B cell (primary cell): Measurements from ENCODE around the gene ARHGAP36. TPM values are rescaled to one million over a fixed set of nuclear protein-coding genes. Genes with fewer than 3 reads are reported as not detected.

ENCODE experiments used
- ATAC-seq: fragments of 200-7000 bp; cut with Tn5 transposase; one replicate; pipeline ENCODE4 v1.10.0; 2021; ENCODE audit warnings: low read depth, mild to moderate bottlenecking, moderate number of reproducible peaks, moderate library complexity
- CTCF ChIA-PET: fragments of 350-600 bp; sonication (Branson Sonifier 250); formaldehyde crosslinking; loops from one replicate; lab custom pipeline; 2021; ENCODE audit warnings: antibody characterized with exemption, inconsistent platforms; lab: Charles Lee
- POLR2A ChIA-PET: fragments of 350-600 bp; sonication (Branson Sonifier 250); formaldehyde crosslinking; loops from one replicate; lab custom pipeline; 2021; ENCODE audit warnings: antibody characterized with exemption; lab: Charles Lee
- DNase-seq: peaks from one replicate; pipeline ENCODE4 v3.0.0; 2013
- H2AFZ ChIP-seq: 2 replicates; pipeline ENCODE4 v1.6.1; 2012; ENCODE audit warnings: mild to moderate bottlenecking, low read depth, low read length; ENCODE audit not compliant: insufficient read depth, poor library complexity, severe bottlenecking
- H3K27ac ChIP-seq, 2 donors: 1 replicate in 1 of 2; 2 replicates in 1 of 2; pipeline ENCODE4 v1.5.1; 2012 to 2013; ENCODE audit warnings: low read length in 2 of 2, mild to moderate bottlenecking in 2 of 2, moderate library complexity in 1 of 2
- H3K27me3 ChIP-seq, 4 experiments: fragments of 200-600 bp in 1 of 4; sonication (generic) in 1 of 4; replicated peaks in 1 of 4; 1 replicate in 2 of 4; 2 replicates in 2 of 4; pipeline versions ENCODE4 v1.6.1 to v1.7.0; 2013 to 2016; ENCODE audit warnings: low read length in 3 of 4, mild to moderate bottlenecking in 2 of 4, mixed read lengths in 1 of 4, moderate library complexity in 1 of 4; ENCODE audit not compliant: insufficient read depth in 4 of 4, control insufficient read depth in 3 of 4; ENCODE audit errors: control extremely low read depth in 1 of 4
- H3K36me3 ChIP-seq, 2 experiments: replicated peaks in 1 of 2; 1 replicate in 1 of 2; 2 replicates in 1 of 2; pipeline versions ENCODE4 v1.6.1 to v1.7.1; 2013; ENCODE audit warnings: low read length in 1 of 2; ENCODE audit not compliant: insufficient read depth in 2 of 2, control insufficient read depth in 1 of 2; ENCODE audit errors: control extremely low read depth in 1 of 2, extremely low read depth in 1 of 2
- H3K4me1 ChIP-seq, 2 donors: fragments of 200-600 bp in 1 of 2; sonication (generic) in 1 of 2; 1 replicate in 1 of 2; 2 replicates in 1 of 2; pipeline versions ENCODE4 v1.5.1 to v1.6.1; 2013 to 2017; ENCODE audit warnings: low read length in 2 of 2; ENCODE audit not compliant: control insufficient read depth in 2 of 2, insufficient read depth in 2 of 2
- H3K4me2 ChIP-seq: replicated peaks from 2 replicates; pipeline ENCODE3; 2012; ENCODE audit warnings: mild to moderate bottlenecking, low read depth, low read length; ENCODE audit not compliant: poor library complexity, severe bottlenecking
- H3K4me3 ChIP-seq, 5 experiments: fragments of 200-600 bp in 1 of 5; sonication (generic) in 1 of 5; 1 replicate in 3 of 5; 2 replicates in 2 of 5; pipeline versions ENCODE4 v1.5.1 to v1.7.0; 2011 to 2016; ENCODE audit warnings: low read length in 4 of 5, mild to moderate bottlenecking in 4 of 5, low read depth in 2 of 5, control low read depth in 1 of 5, moderate library complexity in 1 of 5; ENCODE audit not compliant: insufficient read depth in 1 of 5; ENCODE audit errors: control extremely low read depth in 1 of 5, extremely low read depth in 1 of 5
- H3K79me2 ChIP-seq: fragments of 200-600 bp; sonication (generic); one replicate; pipeline ENCODE4 v1.6.0; 2016; ENCODE audit warnings: low read length; ENCODE audit not compliant: control insufficient read depth, insufficient read depth
- H3K9ac ChIP-seq: fragments of 200-600 bp; sonication (generic); 2 replicates; pipeline ENCODE4 v1.6.1; 2017; ENCODE audit warnings: mild to moderate bottlenecking, low read length, moderate library complexity
- H3K9me3 ChIP-seq, 3 donors: one replicate each; pipeline versions ENCODE4 v1.6.1 to v1.7.1; 2013; ENCODE audit warnings: low read length in 2 of 3; ENCODE audit not compliant: control insufficient read depth in 2 of 3, insufficient read depth in 1 of 3; ENCODE audit errors: control extremely low read depth in 1 of 3
- H4K20me1 ChIP-seq: 2 replicates; pipeline ENCODE4 v1.6.0; 2012; ENCODE audit warnings: mild to moderate bottlenecking, low read length; ENCODE audit not compliant: insufficient read depth, control insufficient read depth, poor library complexity, severe bottlenecking
- H3K27ac Mint-ChIP-seq: one replicate; pipeline ENCODE4 v1.8.0; 2021; ENCODE audit warnings: mixed read lengths
- H3K27me3 Mint-ChIP-seq: one replicate; pipeline ENCODE4 v1.8.0; 2021; ENCODE audit warnings: mixed read lengths
- H3K4me1 Mint-ChIP-seq: one replicate; pipeline ENCODE4 v1.8.0; 2021; ENCODE audit warnings: mixed read lengths
- H3K4me3 Mint-ChIP-seq: one replicate; pipeline ENCODE4 v1.8.0; 2021; ENCODE audit warnings: mixed read lengths
- H3K9me3 Mint-ChIP-seq: one replicate; pipeline ENCODE4 v1.8.0; 2022; ENCODE audit warnings: mixed read lengths; ENCODE audit not compliant: insufficient read depth
- EZH2 ChIP-seq: IDR thresholded peaks from 2 replicates; pipeline ENCODE4 v1.6.1; 2012; ENCODE audit warnings: borderline replicate concordance, low read depth, mild to moderate bottlenecking, moderate library complexity, low read length; ENCODE audit not compliant: insufficient read depth, poor library complexity, severe bottlenecking
- WGBS: methylation state at CpG from one replicate; pipeline ENCODE4 v1.1.5; 2013; ENCODE audit warnings: missing lambda C conversion rate; ENCODE audit not compliant: insufficient coverage; 5-methylcytosine and 5-hydroxymethylcytosine counted together
- intact Hi-C: fragments of 100-400 bp; cut with micrococcal nuclease; formaldehyde crosslinking; loops from one replicate; pipeline ENCODE4 v1.10.0; 2022
- polyA plus RNA-seq: library from polyadenylated mRNA; depleted of rRNA; stranded (reverse); fragments of >200 nt; gene quantifications from 2 replicates; pipeline ENCODE4 v1.2.3, GENCODE V29; 2012
- total RNA-seq, 2 donors: library from RNA; stranded (reverse); fragments of 120-200 nt in 1 of 2; gene quantifications; 1 replicate in 1 of 2; 2 replicates in 1 of 2; pipeline versions ENCODE4 v1.2.3 to v1.2.4, GENCODE V29; 2013 to 2022
- TF ChIP-seq, protein P1 (sequence below): fragments of 200-600 bp; IDR thresholded peaks from one replicate; pipeline ENCODE4 v1.8.0; 2022; ENCODE audit warnings: antibody characterized with exemption, mild to moderate bottlenecking

ARHGAP36 gene
- total and polyA plus RNA-seq, 2 donors (not counting 1 experiment from before 2014, with no cell fraction given): not detected

DNA sequence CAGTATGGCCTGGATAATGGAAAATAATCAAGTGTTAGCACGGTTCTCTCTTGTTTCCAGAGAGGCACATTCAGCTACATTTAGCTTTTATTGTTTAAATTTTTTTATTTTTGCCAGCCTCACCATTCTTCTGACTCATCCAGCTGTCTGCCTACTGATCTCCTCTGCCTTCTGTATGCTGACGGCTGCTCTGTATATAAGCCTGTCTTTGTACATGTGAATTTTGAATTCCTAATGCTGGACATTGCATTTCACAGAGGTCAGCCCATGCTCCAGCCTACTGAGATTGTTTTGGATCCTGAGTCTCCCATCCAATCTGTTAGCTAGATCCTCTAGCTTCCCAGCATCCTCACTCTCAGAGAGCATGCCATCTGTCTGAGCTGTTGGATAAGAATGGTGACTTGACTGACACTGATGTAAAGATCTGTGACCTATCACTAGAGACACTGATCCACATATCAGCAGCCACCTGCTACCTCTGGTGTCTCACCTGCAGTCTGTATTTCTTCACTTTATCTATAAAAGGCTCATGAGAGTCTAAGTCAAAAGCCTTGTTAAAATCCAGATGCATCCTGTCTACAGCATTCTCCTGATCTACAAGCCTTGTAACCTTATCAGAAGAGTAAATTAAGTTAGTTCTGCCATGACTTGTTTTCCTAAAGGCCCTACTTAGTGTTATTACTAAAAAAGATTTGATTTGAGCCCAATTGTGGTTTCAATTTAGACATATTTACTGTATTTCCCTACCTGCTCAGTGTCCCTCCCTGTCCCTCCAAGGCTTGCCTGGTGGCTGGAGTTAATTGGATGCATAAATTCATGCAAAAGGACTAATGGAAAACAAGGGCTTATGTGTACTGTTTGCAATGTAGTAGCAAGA is 25.6 kb upstream of the ARHGAP36 start:
- no peak overlapping the region for H3K9ac ChIP-seq
- H3K27ac ChIP-seq: no peak overlapping the region
- TF ChIP-seq, protein P1, sequence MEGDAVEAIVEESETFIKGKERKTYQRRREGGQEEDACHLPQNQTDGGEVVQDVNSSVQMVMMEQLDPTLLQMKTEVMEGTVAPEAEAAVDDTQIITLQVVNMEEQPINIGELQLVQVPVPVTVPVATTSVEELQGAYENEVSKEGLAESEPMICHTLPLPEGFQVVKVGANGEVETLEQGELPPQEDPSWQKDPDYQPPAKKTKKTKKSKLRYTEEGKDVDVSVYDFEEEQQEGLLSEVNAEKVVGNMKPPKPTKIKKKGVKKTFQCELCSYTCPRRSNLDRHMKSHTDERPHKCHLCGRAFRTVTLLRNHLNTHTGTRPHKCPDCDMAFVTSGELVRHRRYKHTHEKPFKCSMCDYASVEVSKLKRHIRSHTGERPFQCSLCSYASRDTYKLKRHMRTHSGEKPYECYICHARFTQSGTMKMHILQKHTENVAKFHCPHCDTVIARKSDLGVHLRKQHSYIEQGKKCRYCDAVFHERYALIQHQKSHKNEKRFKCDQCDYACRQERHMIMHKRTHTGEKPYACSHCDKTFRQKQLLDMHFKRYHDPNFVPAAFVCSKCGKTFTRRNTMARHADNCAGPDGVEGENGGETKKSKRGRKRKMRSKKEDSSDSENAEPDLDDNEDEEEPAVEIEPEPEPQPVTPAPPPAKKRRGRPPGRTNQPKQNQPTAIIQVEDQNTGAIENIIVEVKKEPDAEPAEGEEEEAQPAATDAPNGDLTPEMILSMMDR: no peak
- no peak for TF ChIP-seq EZH2
- no peaks in the 10 kb centered on the region for H3K27me3 ChIP-seq
- no peak overlapping the region for H3K4me2 ChIP-seq
- ChIA-PET POLR2A (no interaction called here), CTCF (no interaction called here)
- H3K4me1 ChIP-seq: no peaks in the 10 kb centered on the region
- ATAC-seq: no peak
- no peaks in the 10 kb centered on the region for H3K9me3 ChIP-seq
- H3K79me2 ChIP-seq: no peaks in the 10 kb centered on the region
- H3K27me3 Mint-ChIP-seq: peaks cover 6% of the 10 kb centered on the region
- WGBS: no CpG with 5 or more reads among the region's 2 CpGs
- intact Hi-C loops: no loop called here
- H3K27ac Mint-ChIP-seq: no peak overlapping the region
- H4K20me1 ChIP-seq: no peaks in the 10 kb centered on the region
- DNase-seq: no peak
- H3K4me1 Mint-ChIP-seq: no peaks in the 10 kb centered on the region
- H3K36me3 ChIP-seq: no peaks in the 10 kb centered on the region
- no peaks in the 10 kb centered on the region for H3K9me3 Mint-ChIP-seq
- H3K4me3 Mint-ChIP-seq: no peak overlapping the region
- no peak overlapping the region for H3K4me3 ChIP-seq
- no peak overlapping the region for H2AFZ ChIP-seq

DNA sequence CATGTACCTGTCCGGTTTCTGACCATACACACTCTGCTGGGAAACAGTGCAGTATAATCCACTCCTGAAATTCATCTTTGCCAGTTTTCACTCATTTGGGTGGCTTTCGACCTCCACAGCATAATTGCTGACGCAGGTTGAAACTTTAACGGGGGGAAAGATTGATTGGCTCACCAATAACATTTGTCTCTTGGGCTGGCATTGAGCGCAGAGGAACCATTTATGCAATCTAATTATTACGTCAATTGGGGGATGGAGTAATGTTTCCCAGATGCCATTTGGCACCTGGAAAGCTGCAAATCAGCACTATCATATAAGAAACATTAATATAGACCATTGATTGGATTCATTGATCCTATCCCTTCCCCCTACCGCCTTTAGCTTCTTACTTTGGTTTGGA is 24.1 kb upstream of the ARHGAP36 start:
- Histone ChIP-seq H3K36me3 (no peaks in the 10 kb centered on the region), H3K9ac (no peak overlapping the region), H3K9me3 (no peaks in the 10 kb centered on the region), H3K27me3 (no peaks in the 10 kb centered on the region), H3K4me2 (no peak overlapping the region), H3K79me2 (no peaks in the 10 kb centered on the region), H3K27ac (no peak overlapping the region), H2AFZ (no peak overlapping the region), H3K4me3 (no peak overlapping the region), H3K4me1 (no peaks in the 10 kb centered on the region), H4K20me1 (no peaks in the 10 kb centered on the region)
- ChIA-PET POLR2A (no interaction called here), CTCF (no interaction called here)
- ATAC-seq: no peak
- Mint-ChIP-seq H3K27me3 (peaks cover 3% of the 10 kb centered on the region), H3K9me3 (no peaks in the 10 kb centered on the region), H3K27ac (no peak overlapping the region), H3K4me1 (no peaks in the 10 kb centered on the region), H3K4me3 (no peak overlapping the region)
- intact Hi-C loops: no loop called here
- WGBS: 67% methylated on average over 3 of the region's 7 CpGs
- no peak for DNase-seq
- TF ChIP-seq, protein P1: no peak
- no peak for TF ChIP-seq EZH2
